SK-N-SH (cell line): ENCODE measurements around the gene SKIC8.

Experiments used
- EZH2phosphoT487 ChIP-seq: fragments of 200-600 bp; sonication (generic); IDR thresholded peaks from 2 replicates; pipeline ENCODE4 v1.6.1; 2017; ENCODE audit warnings: low read depth, mixed run types, mild to moderate bottlenecking, antibody characterized with exemption, moderate library complexity, borderline replicate concordance
- NFIC ChIP-seq: IDR thresholded peaks from 2 replicates; pipeline ENCODE4 v1.4.0; 2012; ENCODE audit warnings: borderline replicate concordance
- RAD21 ChIP-seq: IDR thresholded peaks from 2 replicates; pipeline ENCODE4 v1.6.1; 2012; ENCODE audit warnings: mild to moderate bottlenecking, low read length
- RFX5 ChIP-seq: IDR thresholded peaks from 2 replicates; pipeline ENCODE4 v1.6.1; 2012; ENCODE audit warnings: mild to moderate bottlenecking, improper control_type of control experiment, low read length
- TAF1 ChIP-seq: IDR thresholded peaks from 2 replicates; pipeline ENCODE4 v1.6.1; 2012; ENCODE audit warnings: low read depth, mild to moderate bottlenecking, low read length, moderate library complexity, borderline replicate concordance
- TF ChIP-seq, protein P1 (sequence below): fragments of 200-600 bp; sonication (generic); IDR thresholded peaks from 2 replicates; pipeline ENCODE4 v1.6.1; 2017; ENCODE audit warnings: antibody characterized with exemption, mild to moderate bottlenecking, moderate library complexity

GRCh38 chr15:78233496-78233895, 65.9 kb downstream of the SKIC8 start:
- TF ChIP-seq EZH2phosphoT487 (no peak), RFX5 (no peak), NFIC (no peak), TAF1 (no peak), RAD21 (no peak)
- TF ChIP-seq, protein P1, sequence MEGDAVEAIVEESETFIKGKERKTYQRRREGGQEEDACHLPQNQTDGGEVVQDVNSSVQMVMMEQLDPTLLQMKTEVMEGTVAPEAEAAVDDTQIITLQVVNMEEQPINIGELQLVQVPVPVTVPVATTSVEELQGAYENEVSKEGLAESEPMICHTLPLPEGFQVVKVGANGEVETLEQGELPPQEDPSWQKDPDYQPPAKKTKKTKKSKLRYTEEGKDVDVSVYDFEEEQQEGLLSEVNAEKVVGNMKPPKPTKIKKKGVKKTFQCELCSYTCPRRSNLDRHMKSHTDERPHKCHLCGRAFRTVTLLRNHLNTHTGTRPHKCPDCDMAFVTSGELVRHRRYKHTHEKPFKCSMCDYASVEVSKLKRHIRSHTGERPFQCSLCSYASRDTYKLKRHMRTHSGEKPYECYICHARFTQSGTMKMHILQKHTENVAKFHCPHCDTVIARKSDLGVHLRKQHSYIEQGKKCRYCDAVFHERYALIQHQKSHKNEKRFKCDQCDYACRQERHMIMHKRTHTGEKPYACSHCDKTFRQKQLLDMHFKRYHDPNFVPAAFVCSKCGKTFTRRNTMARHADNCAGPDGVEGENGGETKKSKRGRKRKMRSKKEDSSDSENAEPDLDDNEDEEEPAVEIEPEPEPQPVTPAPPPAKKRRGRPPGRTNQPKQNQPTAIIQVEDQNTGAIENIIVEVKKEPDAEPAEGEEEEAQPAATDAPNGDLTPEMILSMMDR: no peak
